Fibroblast of skin of scalp (primary cell): ENCODE data around the gene PSMC3.

Experiments used
- DNase-seq: peaks from one replicate; pipeline ENCODE4 v3.0.0-alpha.2; 2013

PSMC3 gene

GRCh38 chr11:47393163-47394049 lies 32.8 kb downstream of the PSMC3 start:
- DNase-seq: peak; percentile 43

- DNase-seq: no peak
Measured at GRCh38 chr11:47392546-47393162, 33.6 kb downstream of the PSMC3 start.

GRCh38 chr11:47391711-47392432 lies 34.4 kb downstream of the PSMC3 start:
- DNase-seq: no peak

- DNase-seq: no peak
Measured at GRCh38 chr11:47391077-47391583, 35.1 kb downstream of the PSMC3 start.

- no peak for DNase-seq
Measured at GRCh38 chr11:47390422-47390760, 35.8 kb downstream of the PSMC3 start.

GRCh38 chr11:47389577-47390421 lies 36.4 kb downstream of the PSMC3 start:
- DNase-seq: no peak

GRCh38 chr11:47388697-47389576 lies 37.3 kb downstream of the PSMC3 start:
- DNase-seq: no peak

GRCh38 chr11:47387944-47388696 lies 38.1 kb downstream of the PSMC3 start:
- no peak for DNase-seq

- DNase-seq: no peak
Measured at GRCh38 chr11:47384498-47384897, 41.7 kb downstream of the PSMC3 start.

GRCh38 chr11:47383071-47383470 lies 43.2 kb downstream of the PSMC3 start:
- peak; percentile 33 for DNase-seq

- DNase-seq: no peak
Measured at GRCh38 chr11:47380078-47380477, 46.2 kb downstream of the PSMC3 start.

GRCh38 chr11:47379317-47379716 lies 46.9 kb downstream of the PSMC3 start:
- DNase-seq: no peak

- DNase-seq: no peak
Measured at GRCh38 chr11:47378836-47379170, 47.4 kb downstream of the PSMC3 start.

GRCh38 chr11:47378010-47378835 lies 48.0 kb downstream of the PSMC3 start, which contains the start of gene SPI1:
SPI1 (minus strand) TSS chr11:47378547; CDS start chr11:47378353, 194 bp downstream.
- no peak for DNase-seq

- no peak for DNase-seq
Measured at GRCh38 chr11:47377571-47378009, 48.6 kb downstream of the PSMC3 start.

GRCh38 chr11:47376525-47377371 lies 49.5 kb downstream of the PSMC3 start:
- no peak for DNase-seq

- no peak for DNase-seq
Measured at GRCh38 chr11:47376107-47376524, 50.1 kb downstream of the PSMC3 start.

GRCh38 chr11:47375546-47376085 lies 50.6 kb downstream of the PSMC3 start:
- DNase-seq: no peak
